ENCODE measurements around the gene TANGO6.

TANGO6 gene

GRCh38 chr16:68940816-68941215 is 97.5 kb downstream of the TANGO6 start:
- Mint-ChIP-seq H3K27me3 (no peaks in the 10 kb centered on the region), H3K4me1 (ENCODE audit: low read depth) (no peaks in the 10 kb centered on the region), H3K9me3 (peaks cover 18% of the 10 kb centered on the region), H3K4me3 (no peak overlapping the region), H3K36me3 (ENCODE audit: low read depth) (peaks cover 59% of the 10 kb centered on the region), H3K27ac (no peak overlapping the region)
- intact Hi-C loops (cut with micrococcal nuclease) = no loop called here

DNA sequence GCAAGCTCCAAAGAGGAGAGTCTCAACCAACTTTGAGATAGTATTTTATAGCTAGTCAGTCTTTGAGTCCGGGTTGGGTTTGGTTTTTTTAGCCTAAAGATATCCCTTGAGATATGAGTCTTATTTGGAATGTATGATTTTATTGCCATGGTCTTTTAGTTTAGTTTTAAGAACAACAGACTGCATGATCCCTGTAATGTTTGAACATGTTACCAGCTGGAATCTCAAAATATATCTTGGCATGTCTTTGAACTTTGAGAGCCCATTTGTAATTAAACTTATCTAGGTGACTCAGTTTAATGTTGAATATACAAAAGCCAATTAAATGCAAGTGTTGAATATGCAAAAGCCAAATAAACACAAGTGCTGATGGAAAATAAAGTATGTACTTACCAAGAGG is 100.6 kb downstream of the TANGO6 start:
- H3K27me3 Mint-ChIP-seq = no peaks in the 10 kb centered on the region
- no peak overlapping the region for H3K27ac Mint-ChIP-seq
- H3K36me3 Mint-ChIP-seq (ENCODE audit: low read depth) = peaks cover 57% of the 10 kb centered on the region
- no peak overlapping the region for H3K4me3 Mint-ChIP-seq
- intact Hi-C loops (cut with micrococcal nuclease) = no loop called here
- H3K9me3 Mint-ChIP-seq = peaks cover 18% of the 10 kb centered on the region
- no peaks in the 10 kb centered on the region for H3K4me1 Mint-ChIP-seq (ENCODE audit: low read depth)

DNA sequence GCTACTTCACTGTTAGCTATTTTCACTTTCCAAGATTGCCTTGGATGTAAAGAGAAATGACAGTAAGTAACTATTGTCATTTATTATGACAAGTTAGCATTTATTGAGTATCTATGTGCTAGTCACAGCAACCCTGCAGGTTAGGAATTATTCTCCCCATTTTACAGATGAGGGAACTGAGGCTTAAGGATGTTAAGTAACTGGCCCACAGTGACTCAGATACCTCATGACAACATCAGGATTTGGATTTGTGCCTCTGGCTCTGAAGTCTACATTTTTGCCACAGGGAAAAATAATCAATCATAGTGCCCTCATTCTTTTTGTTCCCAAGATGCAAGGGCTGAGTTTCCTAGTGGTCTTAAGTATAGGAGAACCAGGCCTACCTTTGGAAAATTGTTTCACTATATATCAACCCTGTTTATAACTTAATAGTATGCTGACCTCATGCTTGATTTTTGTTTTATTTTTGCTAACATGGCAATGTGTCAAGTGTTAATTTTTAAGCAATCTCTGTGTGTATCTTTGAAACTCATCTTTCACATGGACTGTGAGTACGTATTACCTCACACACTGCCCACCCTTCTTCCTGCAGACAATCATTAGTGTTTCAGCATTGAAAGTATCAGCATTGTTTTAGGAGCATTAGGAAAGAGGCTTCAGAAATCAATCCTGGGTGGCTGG is 105.0 kb downstream of the TANGO6 start:
- peaks cover 40% of the 10 kb centered on the region for H3K36me3 Mint-ChIP-seq (ENCODE audit: low read depth)
- H3K27me3 Mint-ChIP-seq = no peaks in the 10 kb centered on the region
- intact Hi-C loops (cut with micrococcal nuclease) = no loop called here
- peaks cover 18% of the 10 kb centered on the region for H3K9me3 Mint-ChIP-seq
- no peaks in the 10 kb centered on the region for H3K4me1 Mint-ChIP-seq (ENCODE audit: low read depth)
- H3K27ac Mint-ChIP-seq = no peak overlapping the region
- H3K4me3 Mint-ChIP-seq = no peak overlapping the region

GRCh38 chr16:68951991-68952877 is 108.9 kb downstream of the TANGO6 start:
- H3K36me3 Mint-ChIP-seq (ENCODE audit: low read depth) = peaks cover 12% of the 10 kb centered on the region
- H3K9me3 Mint-ChIP-seq = no peaks in the 10 kb centered on the region
- H3K4me1 Mint-ChIP-seq (ENCODE audit: low read depth) = no peaks in the 10 kb centered on the region
- intact Hi-C loops (cut with micrococcal nuclease) = no loop called here
- no peak overlapping the region for H3K27ac Mint-ChIP-seq
- no peak overlapping the region for H3K4me3 Mint-ChIP-seq
- H3K27me3 Mint-ChIP-seq = no peaks in the 10 kb centered on the region

GRCh38 chr16:68954911-68955635 is 111.7 kb downstream of the TANGO6 start:
- intact Hi-C loops (cut with micrococcal nuclease) = no loop called here
- no peaks in the 10 kb centered on the region for H3K4me1 Mint-ChIP-seq (ENCODE audit: low read depth)
- no peak overlapping the region for H3K27ac Mint-ChIP-seq
- H3K4me3 Mint-ChIP-seq = no peak overlapping the region
- H3K27me3 Mint-ChIP-seq = no peaks in the 10 kb centered on the region
- peaks cover 2% of the 10 kb centered on the region for H3K36me3 Mint-ChIP-seq (ENCODE audit: low read depth)
- no peaks in the 10 kb centered on the region for H3K9me3 Mint-ChIP-seq

DNA sequence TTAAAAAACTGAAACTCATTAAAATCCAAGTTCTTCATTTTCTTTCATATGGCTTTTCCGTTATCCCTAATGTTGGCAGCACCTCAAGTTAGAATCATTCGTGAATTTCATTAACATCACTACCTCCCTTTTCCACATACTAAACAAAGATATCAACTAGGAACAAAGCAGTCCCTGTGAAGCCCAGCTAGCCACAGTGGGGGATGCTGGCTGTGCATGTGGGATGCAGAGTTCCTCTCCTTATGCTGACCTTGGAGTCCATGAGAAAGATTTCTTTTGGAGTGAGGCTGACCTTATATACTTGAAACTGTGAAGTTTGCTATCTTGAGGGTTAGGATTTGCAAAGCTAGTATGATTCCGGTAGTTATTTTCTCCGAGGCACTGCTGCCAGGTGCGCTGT is 117.6 kb downstream of the TANGO6 start:
- Mint-ChIP-seq H3K9me3 (no peaks in the 10 kb centered on the region), H3K4me3 (no peak overlapping the region), H3K36me3 (ENCODE audit: low read depth) (no peaks in the 10 kb centered on the region), H3K27me3 (no peaks in the 10 kb centered on the region), H3K27ac (no peak overlapping the region), H3K4me1 (ENCODE audit: low read depth) (peaks cover 23% of the 10 kb centered on the region)
- intact Hi-C loops (cut with micrococcal nuclease) = no loop called here

- Mint-ChIP-seq H3K9me3 (no peaks in the 10 kb centered on the region), H3K36me3 (ENCODE audit: low read depth) (no peaks in the 10 kb centered on the region), H3K4me1 (ENCODE audit: low read depth) (peaks cover 23% of the 10 kb centered on the region), H3K4me3 (no peak overlapping the region), H3K27ac (peak overlapping the region; percentile 34), H3K27me3 (no peaks in the 10 kb centered on the region)
- intact Hi-C loops (cut with micrococcal nuclease) = no loop called here
These were observed 118.6 kb downstream of the TANGO6 start for GRCh38 chr16:68961778-68962402.

- Mint-ChIP-seq H3K27me3 (no peaks in the 10 kb centered on the region), H3K4me3 (no peak overlapping the region), H3K9me3 (no peaks in the 10 kb centered on the region), H3K36me3 (ENCODE audit: low read depth) (peaks cover 25% of the 10 kb centered on the region), H3K27ac (no peak overlapping the region), H3K4me1 (ENCODE audit: low read depth) (peaks cover 9% of the 10 kb centered on the region)
- intact Hi-C loops (cut with micrococcal nuclease) = no loop called here
These were observed 126.0 kb downstream of the TANGO6 start for GRCh38 chr16:68969338-68969737.

DNA sequence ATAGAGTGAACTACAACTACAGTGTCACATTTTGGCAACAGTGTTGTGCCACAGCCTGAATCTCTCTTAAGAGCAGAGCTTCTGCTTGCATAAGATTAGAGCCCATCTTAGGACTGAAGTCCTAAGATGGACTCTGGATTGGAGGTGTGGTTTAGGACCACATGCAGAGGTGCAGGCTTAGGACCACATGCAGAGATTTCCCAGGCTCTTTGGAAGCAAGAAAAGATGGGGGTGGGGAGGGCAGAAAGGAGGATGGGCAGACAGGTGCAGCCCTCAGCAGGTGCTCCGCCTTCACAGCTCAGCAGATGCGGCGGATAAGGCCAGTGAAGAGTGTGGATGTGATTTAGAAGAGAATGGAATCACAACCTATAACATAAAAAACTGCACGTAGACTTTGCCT is 128.7 kb downstream of the TANGO6 start:
- H3K4me1 Mint-ChIP-seq (ENCODE audit: low read depth) = peaks cover 8% of the 10 kb centered on the region
- no peaks in the 10 kb centered on the region for H3K9me3 Mint-ChIP-seq
- H3K4me3 Mint-ChIP-seq = no peak overlapping the region
- no peak overlapping the region for H3K27ac Mint-ChIP-seq
- no peaks in the 10 kb centered on the region for H3K27me3 Mint-ChIP-seq
- intact Hi-C loops (cut with micrococcal nuclease) = no loop called here
- peaks cover 48% of the 10 kb centered on the region for H3K36me3 Mint-ChIP-seq (ENCODE audit: low read depth)

GRCh38 chr16:68972720-68973119 is 129.4 kb downstream of the TANGO6 start:
- peaks cover under 1% of the 10 kb centered on the region for H3K4me1 Mint-ChIP-seq (ENCODE audit: low read depth)
- no peak overlapping the region for H3K4me3 Mint-ChIP-seq
- no peaks in the 10 kb centered on the region for H3K27me3 Mint-ChIP-seq
- intact Hi-C loops (cut with micrococcal nuclease) = no loop called here
- H3K9me3 Mint-ChIP-seq = no peaks in the 10 kb centered on the region
- H3K36me3 Mint-ChIP-seq (ENCODE audit: low read depth) = peaks cover 52% of the 10 kb centered on the region
- H3K27ac Mint-ChIP-seq = no peak overlapping the region

GRCh38 chr16:68973611-68974120 is 130.3 kb downstream of the TANGO6 start:
- Mint-ChIP-seq H3K4me3 (no peak overlapping the region), H3K27me3 (no peaks in the 10 kb centered on the region), H3K27ac (no peak overlapping the region), H3K4me1 (ENCODE audit: low read depth) (no peaks in the 10 kb centered on the region), H3K36me3 (ENCODE audit: low read depth) (peaks cover 58% of the 10 kb centered on the region), H3K9me3 (no peaks in the 10 kb centered on the region)
- intact Hi-C loops (cut with micrococcal nuclease) = no loop called here

- Mint-ChIP-seq H3K27ac (no peak overlapping the region), H3K27me3 (no peaks in the 10 kb centered on the region), H3K4me1 (ENCODE audit: low read depth) (no peaks in the 10 kb centered on the region), H3K36me3 (ENCODE audit: low read depth) (peaks cover 83% of the 10 kb centered on the region), H3K9me3 (no peaks in the 10 kb centered on the region), H3K4me3 (no peak overlapping the region)
- intact Hi-C loops (cut with micrococcal nuclease) = no loop called here
These were observed 135.1 kb downstream of the TANGO6 start for GRCh38 chr16:68978303-68978954.

DNA sequence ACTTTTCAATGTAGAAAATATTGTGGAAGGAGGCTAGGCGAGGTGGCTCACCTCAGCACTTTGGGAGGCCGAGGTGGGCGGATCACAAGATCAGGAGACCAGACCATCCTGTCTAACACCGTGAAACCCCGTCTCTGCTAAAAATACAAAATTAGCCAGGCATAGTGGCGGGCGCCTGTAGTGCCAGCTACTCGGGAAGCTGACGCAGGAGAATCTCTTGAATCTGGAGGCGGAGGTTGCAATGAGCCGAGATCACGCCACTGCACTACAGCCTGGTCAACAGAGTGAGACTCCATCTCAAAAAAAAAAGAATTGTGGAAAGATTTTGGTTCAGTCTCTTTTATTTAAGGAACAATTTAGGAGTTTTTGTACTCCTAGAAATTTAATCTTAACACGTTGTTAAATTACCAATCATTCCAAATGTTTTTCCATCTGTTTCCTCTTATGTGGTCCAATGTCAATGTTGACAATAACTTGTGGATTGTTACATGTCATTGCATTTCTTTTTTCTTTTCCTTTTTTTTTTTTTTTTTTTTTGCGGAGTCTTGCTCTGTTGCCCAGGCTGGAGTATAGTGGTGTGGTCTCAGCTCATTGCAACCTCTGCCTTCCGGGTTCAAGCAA is 137.5 kb downstream of the TANGO6 start:
- Mint-ChIP-seq H3K27me3 (no peaks in the 10 kb centered on the region), H3K4me1 (ENCODE audit: low read depth) (no peaks in the 10 kb centered on the region), H3K9me3 (no peaks in the 10 kb centered on the region), H3K36me3 (ENCODE audit: low read depth) (peaks cover 73% of the 10 kb centered on the region), H3K27ac (no peak overlapping the region), H3K4me3 (no peak overlapping the region)
- intact Hi-C loops (cut with micrococcal nuclease) = no loop called here

Measured in dendritic cell treated with granulocyte-macrophage colony-stimulating factor and Interleukin-4, amounts not matched to agents 40 ng/mL and 50 ng/mL, for 4 days (primary cell).